CD4-positive, alpha-beta T cell (primary cell): ENCODE measurements around the gene ZPBP. TPM values are rescaled to one million over a fixed set of nuclear protein-coding genes. Genes with fewer than 3 reads are reported as not detected.

Experiments
- ATAC-seq: fragments of 200-7000 bp; cut with Tn5 transposase; one replicate; pipeline ENCODE4 v1.10.0; 2022; ENCODE audit warnings: mild to moderate bottlenecking; ENCODE audit not compliant: poor library complexity
- CTCF ChIA-PET: fragments of 350-600 bp; sonication (Branson Sonifier 250); formaldehyde crosslinking; loops from one replicate; lab custom pipeline; 2021; ENCODE audit warnings: antibody characterized with exemption, inconsistent platforms; lab: Charles Lee
- POLR2A ChIA-PET: fragments of 350-600 bp; sonication (Branson Sonifier 250); formaldehyde crosslinking; loops from one replicate; lab custom pipeline; 2021; ENCODE audit warnings: antibody characterized with exemption, inconsistent platforms; lab: Charles Lee
- DNase-seq, 14 experiments: peaks; one replicate each; pipeline ENCODE4 v3.0.0-alpha.2; 2013 to 2020; ENCODE audit warnings: mixed read lengths in 2 of 14
- H3K27ac ChIP-seq, 2 donors: one replicate each; pipeline versions ENCODE4 v1.5.1 to v1.7.0; 2013; ENCODE audit warnings: low read length in 2 of 2, low read depth in 1 of 2, mild to moderate bottlenecking in 1 of 2
- H3K27me3 ChIP-seq, 2 experiments: 1 replicate in 1 of 2; 2 replicates in 1 of 2; pipeline versions ENCODE4 v1.6.1 to v1.7.0; 2013; ENCODE audit warnings: low read length in 2 of 2, control low read depth in 1 of 2, mild to moderate bottlenecking in 1 of 2, moderate library complexity in 1 of 2; ENCODE audit not compliant: insufficient read depth in 2 of 2, control insufficient read depth in 1 of 2
- H3K36me3 ChIP-seq: one replicate; pipeline ENCODE4 v1.6.1; 2013; ENCODE audit warnings: low read length, control low read depth; ENCODE audit not compliant: insufficient read depth
- H3K4me1 ChIP-seq: one replicate; pipeline ENCODE4 v1.6.1; 2013; ENCODE audit warnings: low read length, control low read depth; ENCODE audit not compliant: insufficient read depth
- H3K4me3 ChIP-seq: one replicate; pipeline ENCODE4 v1.5.1; 2013; ENCODE audit warnings: mild to moderate bottlenecking, low read length, moderate library complexity
- H3K9me3 ChIP-seq, 2 experiments: 1 replicate in 1 of 2; 2 replicates in 1 of 2; pipeline versions ENCODE4 v1.6.1 to v1.7.0; 2013; ENCODE audit warnings: low read length in 2 of 2, mild to moderate bottlenecking in 2 of 2, control low read depth in 1 of 2, moderate library complexity in 1 of 2; ENCODE audit not compliant: control insufficient read depth in 1 of 2, insufficient read depth in 1 of 2
- H3K27ac Mint-ChIP-seq: one replicate; pipeline ENCODE4 v1.8.0; 2020; ENCODE audit warnings: mixed read lengths
- H3K27me3 Mint-ChIP-seq: one replicate; pipeline ENCODE4 v1.8.0; 2021; ENCODE audit warnings: mixed read lengths
- H3K36me3 Mint-ChIP-seq: one replicate; pipeline ENCODE4 v1.8.0; 2021; ENCODE audit warnings: low read depth, mixed read lengths
- H3K4me1 Mint-ChIP-seq: one replicate; pipeline ENCODE4 v1.8.0; 2021; ENCODE audit warnings: low read depth, mixed read lengths
- H3K4me3 Mint-ChIP-seq: one replicate; pipeline ENCODE4 v1.8.0; 2020; ENCODE audit warnings: mild to moderate bottlenecking, mixed read lengths
- H3K9me3 Mint-ChIP-seq: one replicate; pipeline ENCODE4 v1.8.0; 2020; ENCODE audit warnings: mixed read lengths
- CTCF ChIP-seq: fragments of 200-600 bp; IDR thresholded peaks from one replicate; pipeline ENCODE4 v1.8.0; 2022; ENCODE audit warnings: antibody characterized with exemption, mild to moderate bottlenecking
- intact Hi-C, 2 experiments: fragments of 100-400 bp; cut with DNase I in 1 of 2; cut with micrococcal nuclease in 1 of 2; formaldehyde crosslinking; loops; one replicate each; pipeline versions ENCODE4 v1.15.1 to v1.9.0; 2023 to 2025; cut with DNase I, micrococcal nuclease
- total RNA-seq, 174 experiments: library from RNA in 2 of 174; stranded (reverse) in 2 of 174; gene quantifications; one replicate each; pipeline ENCODE4 v1.2.3 and lab custom pipeline; 2021 to 2026

ZPBP gene
- total RNA-seq, 2 experiments from 2014 or later, result not detected

DNA sequence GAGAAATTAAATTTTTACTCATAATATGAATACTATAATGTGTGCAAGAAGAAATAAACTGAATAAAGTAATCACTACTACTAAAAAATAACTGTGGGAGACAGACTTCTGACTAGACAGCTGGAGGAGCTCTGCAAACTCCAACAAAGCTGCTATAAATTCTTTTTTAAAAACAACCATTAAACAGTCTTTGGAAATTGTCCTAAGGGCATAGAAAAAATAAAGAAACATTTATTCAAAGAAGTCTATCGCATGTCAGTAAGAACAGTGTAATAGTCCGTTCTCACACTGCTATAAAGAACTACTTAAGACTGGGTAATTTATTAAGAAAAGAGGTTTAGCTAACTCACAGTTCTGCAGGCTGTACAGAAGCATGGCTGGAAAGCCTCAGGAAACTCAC lies 56.0 kb downstream of the ZPBP start:
- CTCF ChIA-PET, result no interaction called here
- Histone ChIP-seq H3K36me3 (no peaks in the 10 kb centered on the region), H3K27me3 (peaks cover 0 to 14% of the 10 kb centered on the region in 2 experiments), H3K4me3 (no peak overlapping the region), H3K27ac (no peak overlapping the region), H3K9me3 (no peaks in the 10 kb centered on the region), H3K4me1 (no peaks in the 10 kb centered on the region)
- Mint-ChIP-seq H3K4me1 (no peaks in the 10 kb centered on the region), H3K9me3 (no peaks in the 10 kb centered on the region), H3K4me3 (no peak overlapping the region), H3K36me3 (no peaks in the 10 kb centered on the region), H3K27me3 (peaks cover 38% of the 10 kb centered on the region), H3K27ac (no peak overlapping the region)
- ATAC-seq, result no peak
- DNase-seq, result no peak
- intact Hi-C loops, result no loop called here
- POLR2A ChIA-PET, result no interaction called here
- TF ChIP-seq CTCF, result no peak

DNA sequence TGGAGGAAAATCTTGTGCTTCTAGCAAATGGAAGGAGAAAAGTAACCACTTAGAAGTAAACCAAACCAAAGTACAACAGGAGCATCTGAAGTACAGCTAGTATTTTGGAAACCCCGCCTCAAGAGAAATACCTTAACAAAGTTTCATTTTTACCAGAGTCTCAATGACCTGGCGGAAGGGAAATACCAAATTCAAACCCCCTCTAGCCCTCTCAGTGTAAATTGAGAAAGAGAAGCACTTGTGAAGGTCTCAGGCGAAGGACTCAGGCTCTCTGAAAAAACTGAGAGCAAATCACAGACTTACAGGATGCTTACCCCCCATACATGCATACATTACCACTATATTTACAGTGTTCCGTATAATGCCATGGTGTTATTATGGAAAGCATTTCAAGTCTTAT lies 70.1 kb downstream of the ZPBP start:
- CTCF ChIA-PET, result no interaction called here
- Mint-ChIP-seq H3K36me3 (no peaks in the 10 kb centered on the region), H3K27ac (no peak overlapping the region), H3K9me3 (peaks cover 2% of the 10 kb centered on the region), H3K4me3 (no peak overlapping the region), H3K27me3 (peaks cover 31% of the 10 kb centered on the region), H3K4me1 (no peaks in the 10 kb centered on the region)
- Histone ChIP-seq H3K27me3 (no peaks in the 10 kb centered on the region), H3K4me3 (no peak overlapping the region), H3K36me3 (no peaks in the 10 kb centered on the region), H3K4me1 (no peaks in the 10 kb centered on the region), H3K9me3 (no peaks in the 10 kb centered on the region), H3K27ac (no peak overlapping the region)
- TF ChIP-seq CTCF, result no peak
- no peak for DNase-seq
- POLR2A ChIA-PET, result no interaction called here
- intact Hi-C loops, result no loop called here
- no peak for ATAC-seq

- peaks cover 2% of the 10 kb centered on the region for H3K9me3 Mint-ChIP-seq
- H3K4me1 Mint-ChIP-seq, result no peaks in the 10 kb centered on the region
- ATAC-seq, result no peak
- no peak overlapping the region for H3K27ac Mint-ChIP-seq
- intact Hi-C loops, result no loop called here
- no peaks in the 10 kb centered on the region for H3K27me3 ChIP-seq
- peaks cover 31% of the 10 kb centered on the region for H3K27me3 Mint-ChIP-seq
- no peaks in the 10 kb centered on the region for H3K4me1 ChIP-seq
- TF ChIP-seq CTCF, result no peak
- no peak overlapping the region for H3K4me3 Mint-ChIP-seq
- no peaks in the 10 kb centered on the region for H3K9me3 ChIP-seq
- ChIA-PET CTCF (no interaction called here), POLR2A (no interaction called here)
- H3K4me3 ChIP-seq, result no peak overlapping the region
- no peak overlapping the region for H3K27ac ChIP-seq
- DNase-seq, result no peak
- H3K36me3 ChIP-seq, result no peaks in the 10 kb centered on the region
- H3K36me3 Mint-ChIP-seq, result no peaks in the 10 kb centered on the region
Observed at GRCh38 chr7:50022451-50022850, 70.6 kb downstream of the ZPBP start.
